Measurements from ENCODE around the gene HCRT. TPM values are rescaled to one million over a fixed set of nuclear protein-coding genes. Genes with fewer than 3 reads are reported as not detected.

The HCRT gene
- total and polyA plus RNA-seq, 2 of the 8 experiments (the other 6 are each of a cell fraction or from before 2014, with no cell fraction given), result not detected

GRCh38 chr17:42167807-42168206, 17.4 kb downstream of the HCRT start:
- Histone ChIP-seq H3K27ac (ENCODE audit: low read depth, low read length) (no peak overlapping the region), H2BK120ac (replicated peaks; ENCODE audit: low read depth, low read length) (no peak overlapping the region), H2AK5ac (ENCODE audit: low read depth, low read length) (no peak overlapping the region), H4K5ac (ENCODE audit: insufficient read length, low read depth, low read length) (no peak overlapping the region), H3K23ac (ENCODE audit: insufficient read length) (no peak overlapping the region), H4K8ac (ENCODE audit: extremely low read depth, insufficient read depth, low read length) (no peak overlapping the region), H2BK15ac (ENCODE audit: low read length) (no peak overlapping the region), H4K91ac (replicated peaks; ENCODE audit: insufficient read length, low read length) (no peak overlapping the region), H3K14ac (ENCODE audit: insufficient read length) (no peak overlapping the region), H3K4ac (replicated peaks; ENCODE audit: insufficient read length, low read depth, low read length) (no peak overlapping the region), H4K20me1 (replicated peaks in 1 of 2; ENCODE audit: control insufficient read depth in 1 of 2, insufficient read depth in 2 of 2, low read length in 2 of 2) (no peaks in the 10 kb centered on the region), H3K79me2 (ENCODE audit: control insufficient read depth in 1 of 2, insufficient read depth in 2 of 2, low read length in 2 of 2) (no peaks in the 10 kb centered on the region), H3K4me1 (replicated peaks in 1 of 4; ENCODE audit: control insufficient read depth in 3 of 4, insufficient read depth in 4 of 4, low read length in 3 of 4) (no peaks in the 10 kb centered on the region; a peak in 2 of 7 replicates), H2BK5ac (ENCODE audit: low read depth, low read length) (no peak overlapping the region), H2AFZ (ENCODE audit: low read length) (no peak overlapping the region), H2BK12ac (ENCODE audit: low read depth, low read length) (peak overlapping the region; percentile 27; the same call in 1 of the 2 replicates), H3K9ac (replicated peaks in 1 of 4; ENCODE audit: extremely low read depth in 1 of 4, low read depth in 3 of 4, low read length in 3 of 4) (no peak overlapping the region), H3K56ac (replicated peaks; ENCODE audit: insufficient read length, low read depth, low read length) (no peak overlapping the region), H3K4me3 (ENCODE audit: extremely low read depth in 1 of 4, insufficient read depth in 2 of 4, low read depth in 3 of 4, low read length in 4 of 4) (no peak overlapping the region), H2BK20ac (ENCODE audit: low read length) (no peak overlapping the region), H3K36me3 (ENCODE audit: control insufficient read depth in 2 of 4, insufficient read depth in 4 of 4, low read length in 3 of 4) (no peaks in the 10 kb centered on the region), H3K27me3 (replicated peaks in 1 of 4; ENCODE audit: control insufficient read depth in 3 of 4, extremely low read depth in 1 of 4, insufficient read depth in 3 of 4, low read length in 3 of 4) (no peaks in the 10 kb centered on the region), H3K9me3 (ENCODE audit: insufficient read depth in 2 of 2, low read depth in 1 of 2, low read length in 1 of 2) (no peaks in the 10 kb centered on the region), H3K4me2 (ENCODE audit: insufficient read depth in 1 of 2, low read depth in 2 of 2, low read length in 2 of 2) (no peak overlapping the region), H3K18ac (ENCODE audit: extremely low read depth, low read length) (no peak overlapping the region), H3K79me1 (ENCODE audit: low read depth, low read length) (no peaks in the 10 kb centered on the region), H3K23me2 (ENCODE audit: low read depth, low read length) (no peaks in the 10 kb centered on the region)
- POLR2A ChIA-PET (ENCODE audit: partially characterized antibody), result interaction anchor here (0.7 kb wide), 1 partner anchor 36 kb away, joined by 3 read pairs; no protein-coding TSS in a partner anchor
- 93% methylated on average over 8 of the region's 8 CpGs; no CpG with 5 or more reads in 1 of the 2 experiments for WGBS, 2 experiments (ENCODE audit: extremely low coverage in 1 of 2, insufficient coverage in 1 of 2, insufficient read length in 1 of 2, insufficient replicate concordance in 2 of 2, low coverage in 1 of 2, low lambda C conversion rate in 2 of 2, missing lambda C conversion rate in 1 of 2)
- CTCF ChIA-PET (ENCODE audit: partially characterized antibody), result interaction anchor here (0.8 to 3.9 kb wide), 7 partner anchors 10 to 101 kb away, joined by 3 to 21 read pairs (median 4); partner anchors contain the start of genes KAT2A and KCNH4
- no peak for DNase-seq (ENCODE audit: low read depth in 1 of 2, low spot score in 2 of 2)
- FAIRE-seq, result no peak
- TF ChIP-seq KDM1A (IDR thresholded peaks at IDR 0.05; ENCODE audit: borderline replicate concordance, low read length), result no peak
- no peak for TF ChIP-seq RBBP5 (IDR thresholded peaks at IDR 0.05; ENCODE audit: borderline replicate concordance, low read depth, low read length)
- no peak for TF ChIP-seq CBX5 (IDR thresholded peaks at IDR 0.05; ENCODE audit: low read depth, low read length)
- TF ChIP-seq CHD2 (IDR thresholded peaks at IDR 0.05; ENCODE audit: low read length), result no peak
- no peak for TF ChIP-seq ATF3 (IDR thresholded peaks at IDR 0.05; ENCODE audit: insufficient read depth, low read depth, low read length)
- no peak for TF ChIP-seq CHD1 (IDR thresholded peaks at IDR 0.05; ENCODE audit: low read depth, low read length)
- no peak for TF ChIP-seq EP300 (IDR thresholded peaks at IDR 0.05; ENCODE audit: borderline replicate concordance in 1 of 2, low read depth in 2 of 2, low read length in 2 of 2)
- no peak for TF ChIP-seq POLR2AphosphoS5 (IDR thresholded peaks at IDR 0.05; ENCODE audit: low read depth, low read length)
- TF ChIP-seq, protein P1, sequence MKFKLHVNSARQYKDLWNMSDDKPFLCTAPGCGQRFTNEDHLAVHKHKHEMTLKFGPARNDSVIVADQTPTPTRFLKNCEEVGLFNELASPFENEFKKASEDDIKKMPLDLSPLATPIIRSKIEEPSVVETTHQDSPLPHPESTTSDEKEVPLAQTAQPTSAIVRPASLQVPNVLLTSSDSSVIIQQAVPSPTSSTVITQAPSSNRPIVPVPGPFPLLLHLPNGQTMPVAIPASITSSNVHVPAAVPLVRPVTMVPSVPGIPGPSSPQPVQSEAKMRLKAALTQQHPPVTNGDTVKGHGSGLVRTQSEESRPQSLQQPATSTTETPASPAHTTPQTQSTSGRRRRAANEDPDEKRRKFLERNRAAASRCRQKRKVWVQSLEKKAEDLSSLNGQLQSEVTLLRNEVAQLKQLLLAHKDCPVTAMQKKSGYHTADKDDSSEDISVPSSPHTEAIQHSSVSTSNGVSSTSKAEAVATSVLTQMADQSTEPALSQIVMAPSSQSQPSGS (IDR thresholded peaks at IDR 0.05; ENCODE audit: low read length), result no peak
- no peak for TF ChIP-seq USF2 (IDR thresholded peaks at IDR 0.05; ENCODE audit: low read length)
- no peak for TF ChIP-seq POU5F1 (IDR thresholded peaks at IDR 0.05; ENCODE audit: low read depth, low read length)

All from H1 (cell line).